H9 (cell line): ENCODE measurements around the gene TMEM86B. TPM values are rescaled to one million over a fixed set of nuclear protein-coding genes. Genes with fewer than 3 reads are reported as not detected.
A peak's percentile ranks its signal among the peaks of the same experiment; 100 is the strongest.

Experiments
- DNase-seq: peaks from one replicate; pipeline ENCODE4 v3.0.0-alpha.2; 2017
- H2AFZ ChIP-seq: one replicate; pipeline ENCODE4 v1.6.1; 2013; ENCODE audit warnings: mild to moderate bottlenecking, low read length, control low read depth, moderate library complexity
- H2AK5ac ChIP-seq: 2 replicates; pipeline ENCODE4 v1.6.1; 2013; ENCODE audit warnings: low read length, control low read depth, mixed read lengths; ENCODE audit not compliant: insufficient read length
- H2BK120ac ChIP-seq: one replicate; pipeline ENCODE4 v1.6.1; 2013; ENCODE audit warnings: low read depth, mild to moderate bottlenecking, low read length, control low read depth, inconsistent platforms; ENCODE audit not compliant: poor library complexity, severe bottlenecking
- H2BK12ac ChIP-seq: 2 replicates; pipeline ENCODE4 v1.6.1; 2013; ENCODE audit warnings: low read length, control low read depth, mixed read lengths, low read depth; ENCODE audit not compliant: insufficient read length
- H2BK15ac ChIP-seq: 2 replicates; pipeline ENCODE4 v1.6.1; 2013; ENCODE audit warnings: low read depth, low read length, control low read depth
- H2BK20ac ChIP-seq: one replicate; pipeline ENCODE4 v1.6.1; 2013; ENCODE audit warnings: low read depth, mild to moderate bottlenecking, low read length, control low read depth, inconsistent platforms; ENCODE audit not compliant: poor library complexity, severe bottlenecking
- H2BK5ac ChIP-seq: 2 replicates; pipeline ENCODE4 v1.6.1; 2013; ENCODE audit warnings: low read length, control low read depth, mixed read lengths; ENCODE audit not compliant: insufficient read length
- H3K14ac ChIP-seq: 2 replicates; pipeline ENCODE4 v1.6.1; 2013; ENCODE audit warnings: low read length, control low read depth; ENCODE audit not compliant: insufficient read depth
- H3K18ac ChIP-seq: 2 replicates; pipeline ENCODE4 v1.6.1; 2013; ENCODE audit warnings: low read depth, mild to moderate bottlenecking, mixed read lengths, low read length, control low read depth; ENCODE audit not compliant: insufficient read length
- H3K23ac ChIP-seq: 2 replicates; pipeline ENCODE4 v1.6.1; 2013; ENCODE audit warnings: low read length, control low read depth, mixed read lengths, low read depth; ENCODE audit not compliant: insufficient read length
- H3K23me2 ChIP-seq: 2 replicates; pipeline ENCODE4 v1.6.1; 2013; ENCODE audit warnings: low read depth, mild to moderate bottlenecking, mixed read lengths, low read length, control low read depth; ENCODE audit not compliant: insufficient read length, poor library complexity, severe bottlenecking
- H3K27ac ChIP-seq: 2 replicates; pipeline ENCODE4 v1.5.1; 2013; ENCODE audit warnings: low read length, control low read depth, mixed read lengths, low read depth; ENCODE audit not compliant: insufficient read length
- H3K27me3 ChIP-seq: 2 replicates; pipeline ENCODE4 v1.6.1; 2013; ENCODE audit warnings: low read length, control low read depth, inconsistent platforms; ENCODE audit not compliant: insufficient read depth
- H3K4ac ChIP-seq: 2 replicates; pipeline ENCODE4 v1.6.1; 2013; ENCODE audit warnings: low read depth, mild to moderate bottlenecking, control low read depth, inconsistent platforms, low read length, moderate library complexity
- H3K4me1 ChIP-seq: 2 replicates; pipeline ENCODE4 v1.6.1; 2013; ENCODE audit warnings: low read length, control low read depth, inconsistent platforms; ENCODE audit not compliant: insufficient read depth
- H3K4me2 ChIP-seq: 2 replicates; pipeline ENCODE4 v1.6.1; 2013; ENCODE audit warnings: low read length, control low read depth, mixed read lengths; ENCODE audit not compliant: insufficient read length, insufficient read depth
- H3K56ac ChIP-seq: 2 replicates; pipeline ENCODE4 v1.6.1; 2013; ENCODE audit warnings: low read depth, mild to moderate bottlenecking, mixed read lengths, low read length, control low read depth; ENCODE audit not compliant: insufficient read length
- H3K79me1 ChIP-seq: 2 replicates; pipeline ENCODE4 v1.6.1; 2013; ENCODE audit warnings: low read depth, mild to moderate bottlenecking, moderate library complexity, low read length, control low read depth, inconsistent platforms; ENCODE audit not compliant: insufficient read depth, poor library complexity, severe bottlenecking
- H3K79me2 ChIP-seq: 2 replicates; pipeline ENCODE4 v1.6.1; 2013; ENCODE audit warnings: low read length, control low read depth, inconsistent platforms; ENCODE audit not compliant: insufficient read depth
- H3K9ac ChIP-seq: 2 replicates; pipeline ENCODE4 v1.6.1; 2013; ENCODE audit warnings: low read length, control low read depth, mixed read lengths; ENCODE audit not compliant: insufficient read length; ENCODE audit errors: extremely low read depth
- H3K9me3 ChIP-seq: one replicate; pipeline ENCODE4 v1.6.1; 2013; ENCODE audit warnings: low read depth, low read length, inconsistent platforms; ENCODE audit not compliant: control insufficient read depth
- H3T11ph ChIP-seq: one replicate; pipeline ENCODE4 v1.6.1; 2013; ENCODE audit warnings: mild to moderate bottlenecking, low read length, control low read depth, inconsistent platforms
- H4K20me1 ChIP-seq: one replicate; pipeline ENCODE4 v1.6.1; 2013; ENCODE audit not compliant: control insufficient read depth, insufficient read length, insufficient read depth
- H4K5ac ChIP-seq: 2 replicates; pipeline ENCODE4 v1.6.1; 2013; ENCODE audit warnings: low read depth, mild to moderate bottlenecking, mixed read lengths, low read length, control low read depth; ENCODE audit not compliant: insufficient read length
- H4K8ac ChIP-seq: replicated peaks from 2 replicates; pipeline ENCODE4 v1.6.1; 2013; ENCODE audit warnings: low read length, control low read depth, mixed read lengths, low read depth; ENCODE audit not compliant: insufficient read length
- H4K91ac ChIP-seq: 2 replicates; pipeline ENCODE4 v1.6.1; 2013; ENCODE audit warnings: low read depth, mild to moderate bottlenecking, moderate library complexity, mixed read lengths, low read length, control low read depth; ENCODE audit not compliant: insufficient read length
- H3K27ac Mint-ChIP-seq, 3 experiments: 2 replicates in 2 of 3; 3 replicates in 1 of 3; pipeline ENCODE4 v1.8.0; 2020 to 2021; ENCODE audit warnings: mixed read lengths in 3 of 3, mild to moderate bottlenecking in 1 of 3, moderate library complexity in 1 of 3
- H3K27me3 Mint-ChIP-seq: 2 replicates; pipeline ENCODE4 v1.8.0; 2021; ENCODE audit warnings: low read depth, mild to moderate bottlenecking, moderate library complexity, mixed read lengths
- H3K36me3 Mint-ChIP-seq, 3 experiments: 2 replicates in 2 of 3; 3 replicates in 1 of 3; pipeline ENCODE4 v1.8.0; 2020 to 2021; ENCODE audit warnings: low read depth in 3 of 3, mixed read lengths in 3 of 3; ENCODE audit not compliant: insufficient read depth in 1 of 3
- H3K4me1 Mint-ChIP-seq, 2 experiments: 2 replicates each; pipeline ENCODE4 v1.8.0; 2020; ENCODE audit warnings: mixed read lengths in 2 of 2
- H3K4me3 Mint-ChIP-seq, 2 experiments: 2 replicates in 1 of 2; 3 replicates in 1 of 2; pipeline ENCODE4 v1.8.0; 2020 to 2021; ENCODE audit warnings: mild to moderate bottlenecking in 2 of 2, mixed read lengths in 2 of 2, moderate library complexity in 1 of 2
- H3K9me3 Mint-ChIP-seq, 2 experiments: 2 replicates in 1 of 2; 3 replicates in 1 of 2; pipeline ENCODE4 v1.8.0; 2020; ENCODE audit warnings: mild to moderate bottlenecking in 2 of 2, mixed read lengths in 2 of 2, moderate library complexity in 1 of 2
- WGBS: extraction: QIAGEN DNeasy Blood & Tissue Kit; methylation state at CpG from one replicate; pipeline ENCODE4 v1.1.7; 2013; ENCODE audit warnings: missing lambda C conversion rate, low lambda C conversion rate, mixed read lengths; ENCODE audit not compliant: insufficient read length; ENCODE audit errors: extremely low coverage; 5-methylcytosine and 5-hydroxymethylcytosine counted together
- total RNA-seq: library from RNA; stranded (reverse); gene quantifications from 2 replicates; pipeline ENCODE4 v1.2.1, GENCODE V29; 2021
- TF ChIP-seq, protein P1 (sequence below): fragments of 200-600 bp; sonication (generic); conservative IDR thresholded peaks from 3 replicates; pipeline ENCODE4 v1.8.0; 2021; ENCODE audit warnings: antibody characterized with exemption, mild to moderate bottlenecking

Gene TMEM86B
- total RNA-seq, 1 experiment from 2014 or later = 4.5 TPM

GRCh38 chr19:55228015-55228391 is 560 bp downstream of the TMEM86B start:
- H3K36me3 Mint-ChIP-seq = peaks cover 10 to 31% (median 28%) of the 10 kb centered on the region in 3 experiments; a peak in 6 of 7 replicates
- peaks cover 0 to 6% of the 10 kb centered on the region in 2 experiments; a peak in 2 of 4 replicates for H3K4me1 Mint-ChIP-seq
- peak; percentile 25 for DNase-seq
- Histone ChIP-seq H3K23ac (no peak overlapping the region), H3K4me2 (no peak overlapping the region), H3K4ac (no peak overlapping the region), H2BK20ac (no peak overlapping the region), H3K79me2 (no peaks in the 10 kb centered on the region), H3K9me3 (no peaks in the 10 kb centered on the region), H3K9ac (no peak overlapping the region), H2BK5ac (no peak overlapping the region), H2BK15ac (no peak overlapping the region), H2AK5ac (no peak overlapping the region), H4K20me1 (no peaks in the 10 kb centered on the region), H3K79me1 (no peaks in the 10 kb centered on the region), H3K4me1 (no peaks in the 10 kb centered on the region), H4K91ac (no peak overlapping the region), H3K27me3 (no peaks in the 10 kb centered on the region), H3K23me2 (no peaks in the 10 kb centered on the region), H2BK120ac (no peak overlapping the region), H3K27ac (no peak overlapping the region), H2AFZ (no peak overlapping the region), H3T11ph (no peak overlapping the region), H3K18ac (no peak overlapping the region), H4K8ac (no peak overlapping the region), H3K56ac (no peak overlapping the region), H2BK12ac (no peak overlapping the region), H3K14ac (no peak overlapping the region), H4K5ac (no peak overlapping the region)
- TF ChIP-seq, protein P1, sequence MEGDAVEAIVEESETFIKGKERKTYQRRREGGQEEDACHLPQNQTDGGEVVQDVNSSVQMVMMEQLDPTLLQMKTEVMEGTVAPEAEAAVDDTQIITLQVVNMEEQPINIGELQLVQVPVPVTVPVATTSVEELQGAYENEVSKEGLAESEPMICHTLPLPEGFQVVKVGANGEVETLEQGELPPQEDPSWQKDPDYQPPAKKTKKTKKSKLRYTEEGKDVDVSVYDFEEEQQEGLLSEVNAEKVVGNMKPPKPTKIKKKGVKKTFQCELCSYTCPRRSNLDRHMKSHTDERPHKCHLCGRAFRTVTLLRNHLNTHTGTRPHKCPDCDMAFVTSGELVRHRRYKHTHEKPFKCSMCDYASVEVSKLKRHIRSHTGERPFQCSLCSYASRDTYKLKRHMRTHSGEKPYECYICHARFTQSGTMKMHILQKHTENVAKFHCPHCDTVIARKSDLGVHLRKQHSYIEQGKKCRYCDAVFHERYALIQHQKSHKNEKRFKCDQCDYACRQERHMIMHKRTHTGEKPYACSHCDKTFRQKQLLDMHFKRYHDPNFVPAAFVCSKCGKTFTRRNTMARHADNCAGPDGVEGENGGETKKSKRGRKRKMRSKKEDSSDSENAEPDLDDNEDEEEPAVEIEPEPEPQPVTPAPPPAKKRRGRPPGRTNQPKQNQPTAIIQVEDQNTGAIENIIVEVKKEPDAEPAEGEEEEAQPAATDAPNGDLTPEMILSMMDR = no peak
- WGBS = no CpG with 5 or more reads among the region's 17 CpGs
- H3K4me3 Mint-ChIP-seq = no peak overlapping the region
- H3K9me3 Mint-ChIP-seq = no peaks in the 10 kb centered on the region
- peak overlapping the region; percentile 50 to 90 (median 82); a peak in 4 of 7 replicates for H3K27ac Mint-ChIP-seq
- no peaks in the 10 kb centered on the region; the same call in 1 of the 2 replicates for H3K27me3 Mint-ChIP-seq
